GM19238 (cell line): ENCODE data around the gene ASPSCR1.
"Not testable (repeated sequence)": the region's sequence is repeated elsewhere in the genome, so short reads cannot be mapped to it uniquely, and the experiment has no call there.

Source experiments
- DNase-seq: peaks from one replicate; pipeline ENCODE4 v3.0.0; 2011; ENCODE audit warnings: low spot score; ENCODE audit not compliant: insufficient read length

ASPSCR1 gene

GRCh38 chr17:81940538-81941483 is 36.6 kb upstream of the ASPSCR1 start:
- DNase-seq, result no peak

- DNase-seq, result no peak
Measured at GRCh38 chr17:81941484-81942166, 35.8 kb upstream of the ASPSCR1 start.

GRCh38 chr17:81942167-81942553 is 35.3 kb upstream of the ASPSCR1 start:
- no peak for DNase-seq

- DNase-seq, result no peak
Measured at GRCh38 chr17:81944858-81945257, 32.6 kb upstream of the ASPSCR1 start.

GRCh38 chr17:81947189-81947588 is 30.2 kb upstream of the ASPSCR1 start, which contains the start of gene MYADML2:
Gene MYADML2, minus strand, starts transcription at chr17:81947233. Its CDS starts 5,492 bp downstream, at chr17:81941741.
- DNase-seq, result no peak

GRCh38 chr17:81948635-81949378 is 28.6 kb upstream of the ASPSCR1 start:
- no peak for DNase-seq

GRCh38 chr17:81950501-81950900 is 26.9 kb upstream of the ASPSCR1 start:
- no peak for DNase-seq

GRCh38 chr17:81951785-81952684 is 25.4 kb upstream of the ASPSCR1 start:
- no peak for DNase-seq

- DNase-seq, result no peak
Measured at GRCh38 chr17:81952792-81953228, 24.6 kb upstream of the ASPSCR1 start.

- DNase-seq, result not testable (repeated sequence)
Measured at GRCh38 chr17:81953443-81953842, 24.0 kb upstream of the ASPSCR1 start.

- DNase-seq, result no peak
Measured at GRCh38 chr17:81954131-81955057, 23.0 kb upstream of the ASPSCR1 start.

- DNase-seq, result no peak
Measured at GRCh38 chr17:81955058-81955681, 22.3 kb upstream of the ASPSCR1 start.

GRCh38 chr17:81955756-81956544 is 21.5 kb upstream of the ASPSCR1 start:
- no peak for DNase-seq

- no peak for DNase-seq
Measured at GRCh38 chr17:81956607-81957589, 20.5 kb upstream of the ASPSCR1 start.

- DNase-seq, result no peak
Measured at GRCh38 chr17:81957691-81958432, 19.6 kb upstream of the ASPSCR1 start.

GRCh38 chr17:81958633-81959342 is 18.6 kb upstream of the ASPSCR1 start:
- DNase-seq, result no peak
